Articular chondrocyte of knee joint (primary cell): ENCODE measurements around the gene EBF3. TPM values are rescaled to one million over a fixed set of nuclear protein-coding genes. Genes with fewer than 3 reads are reported as not detected.

Experiments
- small RNA-seq: library from RNA; depleted of rRNA; stranded (forward); fragments of <200 nt; gene quantifications from one replicate; pipeline ENCODE3, GENCODE V24; 2012
- total RNA-seq: library from RNA; depleted of rRNA; stranded (reverse); fragments of >200 nt; gene quantifications from 2 replicates; pipeline ENCODE4 v1.2.3, GENCODE V29; 2012

The EBF3 gene
- 8.4 and 12.9 TPM in 2 replicates for total RNA-seq

GRCh38 chr10:129963641-129964501 is at the start of gene EBF3:
Gene EBF3, minus strand, starts transcription at chr10:129964274. Its CDS starts 506 bp downstream, at chr10:129963768.

Small RNAs within 50 kb of the gene (small RNA-seq; reads per million reads assigned to genes)
- gene AL354950.2: not detected
- not detected for gene MIR4297

Other genes starting within 250 kb of the EBF3 start
- gene C10orf143, start 146.6 kb upstream of the EBF3 start, total RNA-seq: 2.5 and 2.7 TPM in 2 replicates
- 79.1 and 101 TPM in 2 replicates for gene GLRX3, start 172.1 kb upstream of the EBF3 start, total RNA-seq